Mesenteric fat pad (tissue), 1 donor: Measurements from ENCODE around the gene HYLS1. TPM values are rescaled to one million over a fixed set of nuclear protein-coding genes. Genes with fewer than 3 reads are reported as not detected.
A peak's percentile ranks its signal among the peaks of the same experiment; 100 is the strongest.
"Not testable (repeated sequence)": the region's sequence is repeated elsewhere in the genome, so short reads cannot be mapped to it uniquely, and the experiment has no call there.

Source experiments
- DNase-seq: peaks from one replicate; pipeline ENCODE4 v3.0.0-alpha.2; 2020; ENCODE audit warnings: low spot score
- long read RNA-seq: library from polyadenylated mRNA; unstranded; transcript quantifications from one replicate; pipeline ENCODE4 v2.0.0, GENCODE V29; 2020
- total RNA-seq: library from RNA; stranded (reverse); fragmentation: NEBNext Ultra II Directional; extraction: Animal tissue kit (Norgen Biotek cat#: 25700); gene quantifications from one replicate; pipeline ENCODE4 v1.2.1, GENCODE V29; 2021
- donor health status: DM: yes; HTN: yes; CAD: no.

HYLS1 gene, protein sequence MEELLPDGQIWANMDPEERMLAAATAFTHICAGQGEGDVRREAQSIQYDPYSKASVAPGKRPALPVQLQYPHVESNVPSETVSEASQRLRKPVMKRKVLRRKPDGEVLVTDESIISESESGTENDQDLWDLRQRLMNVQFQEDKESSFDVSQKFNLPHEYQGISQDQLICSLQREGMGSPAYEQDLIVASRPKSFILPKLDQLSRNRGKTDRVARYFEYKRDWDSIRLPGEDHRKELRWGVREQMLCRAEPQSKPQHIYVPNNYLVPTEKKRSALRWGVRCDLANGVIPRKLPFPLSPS
- 3.7 TPM for total RNA-seq
- long read RNA-seq, transcript HYLS1-202 (3 exons, 2,061 nt), result major isoform, 13 of 18 reads
- long read RNA-seq, partial matches to known transcripts, result 0 of 18 reads
- long read RNA-seq, other reads (novel, unspliced or antisense), result 5 of 18 reads

DNA sequence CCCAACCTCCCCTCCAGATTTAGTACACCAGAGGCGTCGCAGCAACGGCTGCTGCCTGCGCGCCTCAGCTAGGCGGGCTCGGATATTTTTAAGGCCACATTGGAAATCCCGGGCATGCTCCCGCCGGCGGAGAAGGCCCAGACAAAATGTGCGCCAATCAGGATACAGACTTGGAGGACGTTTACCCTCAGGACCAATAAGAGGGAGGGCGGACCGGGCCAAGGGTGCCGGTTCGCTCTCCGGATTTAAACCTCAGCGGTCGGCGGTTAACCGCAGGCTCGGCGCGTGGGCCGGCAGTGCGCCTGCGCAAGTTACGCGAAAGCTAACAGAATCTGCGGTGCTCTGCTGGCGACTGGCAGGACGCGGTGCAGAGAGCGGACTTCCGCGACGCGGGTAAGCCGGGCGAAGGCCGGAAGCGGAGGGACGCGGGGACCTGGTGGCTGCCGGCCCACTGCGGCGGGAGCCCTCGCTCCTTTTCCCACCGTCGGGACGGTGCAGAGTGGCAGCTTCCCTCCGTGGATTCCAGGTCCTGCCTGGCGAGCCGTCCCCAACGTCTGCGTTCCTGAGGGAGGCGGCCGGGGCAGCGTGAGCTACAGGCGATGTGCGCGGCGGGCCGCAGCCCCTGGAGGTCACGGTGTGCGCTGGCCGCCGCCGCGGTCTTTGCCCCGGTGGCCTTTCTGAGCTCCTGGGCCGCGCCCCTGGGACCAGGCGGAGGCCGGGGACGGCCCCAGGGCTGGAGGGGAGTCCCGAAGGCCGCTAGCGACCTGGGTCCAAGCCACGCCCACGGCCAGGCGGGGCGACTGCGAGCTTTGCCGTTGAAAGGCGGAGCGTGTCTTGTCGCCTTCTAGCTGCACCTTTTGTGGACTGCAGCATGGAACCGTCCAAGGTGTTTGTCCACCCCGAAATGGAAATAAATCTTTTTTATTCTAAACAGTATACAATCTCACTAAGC lies at the start of gene HYLS1:
Gene HYLS1, plus strand, starts transcription at position 296 of the 952 bp plus-strand sequence. CDS start 11,701 bp downstream, outside the sequence.
- DNase-seq, result peak; percentile 98

DNA sequence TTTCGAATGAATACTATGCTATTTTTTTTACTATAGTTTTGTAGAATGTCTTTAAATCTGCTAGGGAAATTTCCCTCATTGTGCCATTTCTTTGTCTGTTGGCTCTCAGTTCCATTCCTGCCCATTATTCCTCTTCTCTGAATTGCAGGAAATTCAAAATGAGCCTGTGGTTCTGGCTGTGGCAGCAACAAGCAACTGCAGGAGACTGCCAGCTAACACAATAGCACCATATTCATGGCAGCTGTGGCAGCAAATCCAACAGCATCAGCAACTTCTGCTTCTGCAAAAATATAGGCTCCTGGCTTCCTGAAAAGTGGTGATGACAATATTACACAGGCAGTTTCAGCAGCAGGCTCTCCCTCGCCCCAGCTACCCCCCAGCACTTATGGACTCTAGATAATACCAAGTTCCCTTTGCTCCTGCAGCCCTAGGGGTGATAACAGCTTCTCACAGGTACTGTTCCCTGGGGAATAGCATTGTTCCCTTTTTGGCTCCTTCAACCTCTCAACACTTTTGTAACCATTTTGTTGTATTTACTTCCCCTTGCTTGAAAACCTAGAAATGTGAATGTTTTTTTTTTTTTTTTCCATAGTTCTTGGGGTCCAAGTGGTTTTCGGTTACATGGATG lies 45.0 kb upstream of the HYLS1 start:
- no peak for DNase-seq

DNA sequence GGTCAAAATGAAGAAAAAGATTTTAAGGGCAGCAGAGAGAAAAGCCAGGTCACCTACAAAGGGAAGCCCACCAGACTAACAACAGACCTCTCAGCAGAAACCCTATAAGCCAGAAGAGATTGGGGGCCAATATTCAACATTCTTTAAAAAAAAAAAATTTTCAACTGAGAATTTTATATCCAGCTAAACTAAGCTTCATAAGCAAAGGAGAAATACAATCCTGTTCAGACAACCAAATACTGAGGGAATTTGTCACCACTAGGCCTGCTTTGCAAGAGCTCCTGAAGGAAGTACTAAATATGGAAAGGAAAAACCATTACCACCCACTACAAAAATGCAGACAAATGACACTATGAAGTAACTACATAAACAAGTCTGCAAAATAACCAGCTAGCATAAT lies 41.3 kb upstream of the HYLS1 start:
- DNase-seq, result no peak

DNA sequence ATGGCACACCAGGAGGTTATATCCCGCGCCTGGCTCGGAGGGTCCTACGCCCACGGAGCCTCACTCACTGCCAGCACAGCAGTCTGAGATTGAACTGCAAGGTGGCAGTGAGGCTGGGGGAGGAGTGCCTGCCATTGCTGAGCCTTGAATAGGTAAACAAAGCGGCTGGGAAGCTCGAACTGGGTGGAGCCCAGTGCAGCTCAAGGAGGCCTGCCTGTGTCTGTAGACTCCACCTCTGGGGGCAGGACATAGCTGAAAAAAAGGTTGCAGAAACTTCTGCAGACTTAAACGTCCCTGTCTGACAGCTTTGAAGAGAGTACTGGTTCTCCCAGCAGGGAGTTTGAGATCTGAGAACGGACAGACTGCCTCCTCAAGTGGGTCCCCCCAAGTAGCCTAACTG lies 29.8 kb upstream of the HYLS1 start:
- not testable (repeated sequence) for DNase-seq

DNA sequence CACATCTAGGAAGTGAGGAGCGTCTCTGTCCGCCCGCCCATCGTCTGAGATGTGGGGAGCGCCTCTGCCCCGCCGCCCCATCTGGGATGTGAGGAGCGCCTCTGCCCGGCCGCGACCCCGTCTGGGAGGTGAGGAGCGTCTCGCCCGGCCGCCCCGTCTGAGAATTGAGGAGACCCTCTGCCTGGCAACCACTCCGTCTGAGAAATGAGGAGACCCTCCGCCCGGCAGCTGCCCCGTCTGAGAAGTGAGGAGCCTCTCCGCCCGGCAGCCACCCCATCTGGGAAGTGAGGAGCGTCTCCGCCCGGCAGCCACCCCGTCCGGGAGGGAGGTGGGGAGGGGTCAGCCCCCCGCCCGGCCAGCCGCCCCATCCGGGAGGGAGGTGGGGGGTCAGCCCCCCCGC lies 24.7 kb upstream of the HYLS1 start:
- not testable (repeated sequence) for DNase-seq

DNA sequence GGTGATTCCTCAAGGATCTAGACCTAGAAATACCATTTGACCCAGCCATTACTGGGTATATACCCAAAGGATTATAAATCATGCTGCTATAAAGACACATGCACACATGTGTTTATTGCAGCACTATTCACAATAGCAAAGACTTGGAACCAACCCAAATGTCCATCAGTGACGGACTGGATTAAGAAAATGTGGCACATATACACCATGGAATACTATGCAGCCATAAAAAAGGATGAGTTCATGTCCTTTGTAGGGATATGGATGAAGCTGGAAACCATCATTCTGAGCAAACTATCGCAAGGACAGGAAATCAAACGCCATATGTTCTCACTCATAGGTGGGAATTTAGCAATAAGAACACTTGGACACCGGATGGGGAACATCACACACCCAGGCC lies 22.1 kb upstream of the HYLS1 start:
- not testable (repeated sequence) for DNase-seq

DNA sequence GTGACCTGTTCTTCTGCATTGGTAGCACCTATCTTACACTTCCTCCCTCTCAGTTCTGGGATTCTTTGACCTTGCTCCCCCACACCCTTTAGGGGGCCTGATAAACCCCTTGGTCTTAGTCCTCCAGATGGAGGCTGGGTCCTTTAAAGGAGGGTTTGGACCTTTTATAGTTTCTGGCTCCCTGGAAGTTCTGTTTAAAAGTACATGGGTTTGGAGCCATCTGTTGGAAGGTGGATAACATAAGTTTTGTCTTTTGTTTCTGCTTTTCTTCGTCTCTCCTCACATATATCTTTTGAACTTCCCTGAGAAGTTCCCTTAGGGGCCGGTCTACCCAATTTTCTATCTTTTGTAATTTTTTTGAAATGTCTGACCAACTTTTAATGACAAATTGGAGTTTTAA lies 17.9 kb upstream of the HYLS1 start:
- DNase-seq, result no peak

DNA sequence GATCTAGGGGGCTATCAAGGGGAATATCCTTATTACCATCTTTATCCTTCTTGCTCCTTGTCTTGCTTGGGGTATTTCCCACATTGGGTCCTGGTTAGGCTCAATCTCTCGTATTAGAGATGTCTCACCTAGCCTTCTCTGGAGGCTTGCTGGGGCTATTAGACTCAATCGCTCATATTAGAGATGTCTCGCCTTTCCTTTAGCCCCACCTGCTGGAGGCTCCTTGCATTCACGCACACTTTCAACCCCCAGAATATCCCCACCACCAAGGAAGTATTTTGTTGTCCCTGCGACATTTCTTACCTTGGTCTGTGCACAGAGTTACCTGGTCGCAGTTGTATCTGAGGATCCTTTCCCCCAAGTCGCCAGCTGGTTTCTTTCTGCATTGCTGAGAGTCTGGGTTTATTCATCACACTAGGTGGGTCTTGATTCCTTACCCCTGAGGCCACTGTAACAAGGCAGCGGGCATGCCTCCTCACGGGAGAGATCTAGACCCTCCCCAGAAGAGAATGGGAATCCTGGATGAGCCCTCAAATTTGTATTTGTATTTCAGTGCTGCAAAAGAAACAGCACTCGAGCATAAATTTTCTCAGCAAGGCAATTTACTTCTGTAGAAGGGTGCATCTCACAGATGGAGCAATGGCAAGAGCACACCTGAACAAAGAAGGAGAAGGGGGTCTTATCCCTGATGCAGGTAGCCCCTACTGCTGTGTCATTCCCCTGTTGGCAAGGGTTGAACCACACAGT lies 15.9 kb upstream of the HYLS1 start:
- no peak for DNase-seq

DNA sequence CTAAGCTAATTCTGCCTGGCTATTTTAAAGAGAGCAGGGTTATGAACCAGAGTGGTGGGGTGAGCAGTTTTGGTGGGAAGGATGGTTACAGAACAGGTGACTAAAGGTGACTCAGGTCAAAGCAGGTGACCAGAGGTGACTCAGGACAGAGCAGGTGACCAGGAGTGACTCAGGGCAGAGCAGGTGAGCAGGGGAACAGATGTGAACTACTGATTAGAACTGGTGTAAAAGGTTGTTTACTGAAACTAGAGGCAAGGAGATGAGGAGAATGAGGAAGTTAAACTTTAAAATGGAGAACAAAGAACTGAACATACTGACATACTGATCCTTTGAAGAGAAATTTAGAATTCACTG lies 15.4 kb upstream of the HYLS1 start:
- no peak for DNase-seq

DNA sequence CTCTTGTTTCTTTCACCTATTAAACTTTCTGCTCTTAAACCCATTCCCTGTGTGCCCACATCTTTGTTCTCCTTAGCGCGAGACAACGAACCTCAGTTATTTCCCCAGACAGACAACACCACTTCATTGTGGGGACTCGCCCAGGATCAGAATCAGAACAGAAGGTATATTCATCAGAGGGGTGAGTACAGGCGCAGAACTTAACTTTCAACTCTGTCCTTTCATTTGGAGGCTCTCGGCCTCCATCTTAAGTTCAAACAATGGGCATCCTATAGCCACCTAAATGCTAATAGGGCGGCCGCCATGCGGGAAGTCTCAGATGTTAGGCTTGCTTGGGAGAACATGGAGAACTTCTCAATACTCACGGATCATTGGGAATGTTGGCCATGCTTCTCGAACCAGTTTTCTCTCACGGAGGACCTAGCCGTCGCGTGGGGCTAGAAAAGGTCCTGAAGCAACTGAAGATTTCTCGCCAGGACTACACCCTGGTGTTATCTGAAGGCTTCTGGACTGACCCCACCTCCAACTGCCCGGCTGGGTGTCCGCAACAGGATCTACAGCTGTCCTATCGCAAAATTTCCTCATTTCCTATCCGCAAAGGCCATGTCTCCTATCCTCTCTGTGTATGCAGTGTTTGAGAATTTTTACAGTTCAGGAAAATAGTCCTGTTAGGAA lies 13.4 kb upstream of the HYLS1 start:
- DNase-seq, result no peak

DNA sequence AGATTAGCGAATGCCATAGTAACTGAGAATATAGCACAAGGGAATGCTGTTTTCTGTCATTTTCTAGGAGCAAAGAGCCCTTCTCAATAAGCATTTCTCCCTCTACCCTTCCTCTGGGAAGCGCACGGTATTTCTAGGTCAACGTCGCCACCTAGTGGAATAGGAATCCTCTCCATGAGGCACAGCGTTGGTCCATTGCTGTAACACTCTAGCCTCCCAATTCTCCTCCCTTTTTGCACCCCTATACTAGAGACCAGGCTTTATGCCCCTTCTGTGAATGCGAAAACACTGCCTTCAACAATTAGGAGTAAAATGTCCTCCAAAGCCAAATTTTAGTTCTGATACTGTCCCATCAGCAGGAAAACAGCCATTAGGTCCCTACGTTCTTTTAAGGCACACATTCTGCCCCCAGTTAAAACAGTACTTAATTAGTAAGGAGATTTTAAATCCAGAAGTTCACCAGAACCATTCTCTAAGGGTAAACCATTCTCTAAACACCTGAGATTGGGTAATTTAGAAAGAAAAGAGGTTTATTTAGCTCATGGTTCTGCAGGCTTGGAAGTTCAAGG lies 12.8 kb upstream of the HYLS1 start:
- DNase-seq, result no peak

DNA sequence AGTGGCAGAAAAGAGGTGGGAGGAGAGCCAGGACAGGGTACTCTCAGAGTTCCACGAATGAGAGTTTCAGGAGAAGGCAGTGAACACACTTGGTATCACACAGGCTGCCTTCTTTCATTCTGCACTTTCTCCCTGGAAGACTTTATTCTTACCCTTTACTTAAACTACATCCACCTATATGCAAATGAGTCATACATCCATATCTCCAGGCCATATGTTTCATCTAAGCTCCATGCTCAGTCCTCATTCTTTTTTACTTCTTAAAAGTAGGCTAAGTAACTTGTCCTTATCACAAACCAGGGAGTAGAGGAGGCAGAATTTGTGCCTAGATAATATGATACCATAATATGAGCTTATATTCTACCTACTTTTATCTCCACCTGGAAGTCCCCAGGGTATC lies 6.2 kb upstream of the HYLS1 start:
- no peak for DNase-seq

DNA sequence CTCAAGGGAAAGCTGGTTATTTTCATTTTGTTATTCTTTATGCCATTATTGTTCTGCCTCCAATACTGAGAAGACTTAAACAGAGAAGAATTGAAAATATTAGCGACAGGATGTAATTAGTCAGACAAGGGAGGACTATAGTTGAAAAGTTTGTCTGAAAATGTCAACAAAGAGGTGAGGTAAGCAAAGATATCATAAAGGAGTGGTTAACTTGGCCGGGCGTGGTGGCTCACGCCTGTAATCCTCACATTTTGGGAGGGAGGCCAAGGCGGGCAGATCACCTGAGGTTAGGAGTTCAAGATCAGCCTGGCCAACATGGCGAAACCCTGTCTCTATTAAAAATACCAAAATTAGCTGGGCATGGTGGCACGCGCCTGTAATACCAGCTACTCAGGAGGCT lies 4.1 kb upstream of the HYLS1 start:
- no peak for DNase-seq

DNA sequence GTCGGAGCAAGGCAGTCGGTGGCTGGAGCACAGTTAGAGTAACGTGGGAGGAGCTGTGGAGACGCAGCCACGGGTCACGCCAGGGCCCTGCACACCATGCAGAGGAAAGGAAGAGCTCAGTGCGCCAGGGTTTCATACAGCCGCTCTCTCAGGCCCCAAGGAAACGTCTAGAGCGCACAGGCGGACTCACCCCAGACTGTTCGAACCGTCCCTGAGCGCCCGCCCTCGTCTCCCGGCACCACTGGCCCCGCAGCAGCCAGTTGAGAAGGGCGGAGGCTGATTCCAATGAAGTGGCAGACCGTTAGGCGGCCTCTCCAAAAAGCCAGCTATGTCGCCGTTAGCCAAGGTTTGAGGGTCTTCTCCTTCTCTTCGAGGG lies 483 bp upstream of the HYLS1 start:
- DNase-seq, result no peak

DNA sequence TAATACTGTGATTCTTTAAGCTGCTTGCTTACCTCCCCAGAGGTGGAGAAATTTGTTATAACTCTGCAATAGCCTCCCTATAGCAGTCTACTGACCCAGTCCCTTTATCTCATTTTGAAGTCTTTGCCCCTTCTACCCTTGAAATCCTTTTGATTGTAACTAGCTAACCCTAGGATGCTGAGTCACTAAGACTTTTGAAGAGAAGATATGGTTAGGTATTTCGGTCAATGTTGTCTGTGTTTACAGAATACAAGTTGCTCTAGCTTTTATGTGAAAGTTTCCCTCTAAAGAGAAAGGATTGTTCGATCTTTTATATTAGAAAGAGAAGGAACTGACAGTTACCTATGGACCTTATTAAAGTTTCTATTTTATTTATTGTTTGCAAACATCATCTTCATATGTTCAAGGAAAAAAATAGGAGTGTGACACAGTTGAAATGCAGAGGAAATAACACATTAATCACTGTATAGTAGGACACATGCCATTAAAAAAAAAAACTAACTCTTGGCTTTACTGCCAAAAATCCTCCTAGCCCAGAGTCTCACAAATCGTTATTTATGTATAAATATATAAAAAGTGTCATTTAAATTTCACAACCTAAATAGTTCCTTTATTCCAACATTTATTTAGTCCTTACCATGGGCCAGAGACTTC lies 3.1 kb downstream of the HYLS1 start:
- no peak for DNase-seq

DNA sequence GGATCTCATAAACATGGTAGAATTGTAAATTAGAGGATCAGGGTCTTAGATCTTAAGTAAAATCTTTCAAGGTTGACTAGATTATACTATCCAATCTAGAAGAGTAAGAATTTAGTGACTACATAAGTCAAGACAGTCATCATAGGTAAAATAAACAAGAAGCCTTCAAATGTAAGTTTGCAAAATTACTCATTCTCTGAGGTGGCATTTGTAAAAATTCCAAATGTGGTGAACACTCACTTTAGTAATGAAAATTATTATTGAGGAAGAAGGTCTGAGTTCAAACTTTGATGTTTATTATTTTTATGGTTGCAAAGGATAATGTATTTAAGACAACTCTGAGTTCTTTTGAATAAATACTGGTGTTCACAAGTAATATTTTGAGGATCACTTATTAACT lies 4.6 kb downstream of the HYLS1 start:
- DNase-seq, result no peak

DNA sequence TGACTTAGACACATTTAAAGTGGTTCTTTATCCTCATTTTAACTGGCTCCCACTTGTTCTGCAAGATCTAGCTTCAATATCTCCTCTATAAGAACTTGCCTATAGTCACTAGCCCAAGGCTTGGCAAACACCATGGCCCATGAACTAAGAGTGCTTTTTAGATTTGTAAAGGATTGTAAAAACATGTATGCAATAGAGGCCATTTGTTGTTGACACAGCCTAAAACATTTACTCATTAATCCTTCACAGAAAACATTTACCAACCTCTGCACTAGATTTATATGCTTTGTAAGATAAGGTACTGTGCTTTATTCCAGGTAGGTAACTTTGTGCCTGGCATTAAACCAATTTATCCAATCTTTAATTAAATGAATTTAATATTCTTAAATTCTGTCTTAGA lies 5.5 kb downstream of the HYLS1 start:
- no peak for DNase-seq

DNA sequence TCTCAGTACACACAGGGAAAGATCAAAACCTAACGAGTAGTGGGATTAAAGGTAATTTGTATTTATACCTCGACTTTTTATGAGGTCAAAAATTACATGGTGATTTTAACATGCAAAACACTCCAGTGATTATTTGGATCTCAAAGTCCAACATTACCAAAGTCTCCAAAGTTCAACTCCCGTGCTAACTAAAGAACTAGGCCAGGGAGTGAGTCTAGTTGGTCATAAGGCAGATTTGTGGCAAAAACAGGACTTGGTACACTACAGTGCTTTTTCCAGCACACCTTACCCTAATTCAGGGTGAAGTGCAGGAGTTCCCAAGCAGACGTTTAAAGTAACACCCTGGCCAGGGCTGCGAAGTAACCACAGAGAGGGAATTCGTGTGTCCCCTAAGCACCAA lies 14.4 kb downstream of the HYLS1 start:
- no peak for DNase-seq

DNA sequence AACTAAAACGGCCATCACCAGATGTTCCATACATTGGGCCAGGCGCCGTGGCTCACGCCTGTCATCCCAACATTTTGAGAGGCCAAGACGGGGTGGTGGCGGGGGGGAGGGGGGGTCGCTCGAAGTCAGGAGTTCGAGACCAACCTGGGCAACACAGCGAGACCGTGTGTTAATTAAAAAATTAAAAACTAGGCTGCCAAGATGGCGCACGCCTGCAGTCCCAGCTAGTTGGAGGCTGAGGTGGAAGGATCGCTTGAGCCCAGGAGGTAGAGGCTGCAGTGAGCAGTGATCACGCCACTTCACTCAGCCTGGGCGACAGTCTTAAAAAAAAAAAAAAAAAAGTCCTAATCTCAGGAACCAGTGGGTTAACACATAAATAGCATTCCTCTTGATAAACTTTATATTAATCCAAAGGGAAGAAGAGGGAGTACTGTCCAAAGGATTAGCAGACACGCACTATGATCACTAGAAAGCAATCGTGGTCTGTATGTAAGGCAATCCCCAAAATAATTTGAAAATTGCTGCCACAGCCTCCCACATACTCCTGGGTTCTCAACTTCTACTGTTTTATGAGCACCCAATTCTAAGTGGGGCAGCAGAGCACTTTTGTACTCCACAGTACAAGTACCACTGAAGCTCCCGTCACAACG lies 14.9 kb downstream of the HYLS1 start:
- no peak for DNase-seq
